Measurements from ENCODE around the gene HAUS2.
A peak's percentile ranks its signal among the peaks of the same experiment; 100 is the strongest.
"Not testable (repeated sequence)": the region's sequence is repeated elsewhere in the genome, so short reads cannot be mapped to it uniquely, and the experiment has no call there.

HAUS2 gene

GRCh38 chr15:42575188-42576039, 26.8 kb downstream of the HAUS2 start, which contains the start of gene STARD9:
TSS of gene STARD9 (plus strand) at chr15:42575606. CDS start at chr15:42575716, 110 bp downstream.
- DNase-seq (ENCODE audit: extremely low read depth in 1 of 2, low read depth in 1 of 2) = peak; percentile 92 to 94

GRCh38 chr15:42576040-42576594, 27.5 kb downstream of the HAUS2 start:
- DNase-seq (ENCODE audit: extremely low read depth in 1 of 2, low read depth in 1 of 2) = no peak

- DNase-seq (ENCODE audit: extremely low read depth in 1 of 2, low read depth in 1 of 2) = no peak
Observed at GRCh38 chr15:42576776-42577175, 28.1 kb downstream of the HAUS2 start.

GRCh38 chr15:42577514-42578031, 28.9 kb downstream of the HAUS2 start:
- no peak for DNase-seq (ENCODE audit: extremely low read depth in 1 of 2, low read depth in 1 of 2)

GRCh38 chr15:42578984-42579537, 30.4 kb downstream of the HAUS2 start:
- DNase-seq (ENCODE audit: extremely low read depth in 1 of 2, low read depth in 1 of 2) = no peak

- DNase-seq (ENCODE audit: extremely low read depth in 1 of 2, low read depth in 1 of 2) = peak; percentile 66 to 70
Observed at GRCh38 chr15:42581272-42581730, 32.7 kb downstream of the HAUS2 start.

GRCh38 chr15:42582569-42583375, 34.1 kb downstream of the HAUS2 start:
- no peak for DNase-seq (ENCODE audit: extremely low read depth in 1 of 2, low read depth in 1 of 2)

- DNase-seq (ENCODE audit: extremely low read depth in 1 of 2, low read depth in 1 of 2) = no peak
Observed at GRCh38 chr15:42584031-42584765, 35.6 kb downstream of the HAUS2 start.

GRCh38 chr15:42590619-42591237, 42.1 kb downstream of the HAUS2 start:
- no peak for DNase-seq (ENCODE audit: extremely low read depth in 1 of 2, low read depth in 1 of 2)

- no peak for DNase-seq (ENCODE audit: extremely low read depth in 1 of 2, low read depth in 1 of 2)
Observed at GRCh38 chr15:42591238-42591934, 42.7 kb downstream of the HAUS2 start.

GRCh38 chr15:42592716-42593115, 44.1 kb downstream of the HAUS2 start:
- DNase-seq (ENCODE audit: extremely low read depth in 1 of 2, low read depth in 1 of 2) = no peak

GRCh38 chr15:42593143-42593542, 44.5 kb downstream of the HAUS2 start:
- DNase-seq (ENCODE audit: extremely low read depth in 1 of 2, low read depth in 1 of 2) = no peak

- DNase-seq (ENCODE audit: extremely low read depth in 1 of 2, low read depth in 1 of 2) = no peak
Observed at GRCh38 chr15:42594095-42594494, 45.5 kb downstream of the HAUS2 start.

- no peak for DNase-seq (ENCODE audit: extremely low read depth in 1 of 2, low read depth in 1 of 2)
Observed at GRCh38 chr15:42595626-42596240, 47.1 kb downstream of the HAUS2 start.

GRCh38 chr15:42601316-42601715, 52.7 kb downstream of the HAUS2 start:
- DNase-seq (ENCODE audit: extremely low read depth in 1 of 2, low read depth in 1 of 2) = not testable (repeated sequence)

GRCh38 chr15:42602501-42602900, 53.9 kb downstream of the HAUS2 start:
- no peak for DNase-seq (ENCODE audit: extremely low read depth in 1 of 2, low read depth in 1 of 2)

GRCh38 chr15:42603978-42604377, 55.3 kb downstream of the HAUS2 start:
- DNase-seq (ENCODE audit: extremely low read depth in 1 of 2, low read depth in 1 of 2) = no peak

GRCh38 chr15:42604894-42605744, 56.5 kb downstream of the HAUS2 start:
- DNase-seq (ENCODE audit: extremely low read depth in 1 of 2, low read depth in 1 of 2) = no peak

All from stimulated activated CD8-positive, alpha-beta memory T cell treated with anti-CD3 and anti-CD28 coated beads, Interleukin-7, amount 100 ng/mL, for 48 hours (primary cell).